Activated effector memory CD4-positive, alpha-beta T cell treated with Interleukin-2 at 50 U/mL for 16 hours (primary cell): ENCODE results near the gene GRXCR2.

Experiments used
- DNase-seq: peaks from one replicate; pipeline ENCODE4 v3.0.0-alpha.2; 2020

Gene GRXCR2

DNA sequence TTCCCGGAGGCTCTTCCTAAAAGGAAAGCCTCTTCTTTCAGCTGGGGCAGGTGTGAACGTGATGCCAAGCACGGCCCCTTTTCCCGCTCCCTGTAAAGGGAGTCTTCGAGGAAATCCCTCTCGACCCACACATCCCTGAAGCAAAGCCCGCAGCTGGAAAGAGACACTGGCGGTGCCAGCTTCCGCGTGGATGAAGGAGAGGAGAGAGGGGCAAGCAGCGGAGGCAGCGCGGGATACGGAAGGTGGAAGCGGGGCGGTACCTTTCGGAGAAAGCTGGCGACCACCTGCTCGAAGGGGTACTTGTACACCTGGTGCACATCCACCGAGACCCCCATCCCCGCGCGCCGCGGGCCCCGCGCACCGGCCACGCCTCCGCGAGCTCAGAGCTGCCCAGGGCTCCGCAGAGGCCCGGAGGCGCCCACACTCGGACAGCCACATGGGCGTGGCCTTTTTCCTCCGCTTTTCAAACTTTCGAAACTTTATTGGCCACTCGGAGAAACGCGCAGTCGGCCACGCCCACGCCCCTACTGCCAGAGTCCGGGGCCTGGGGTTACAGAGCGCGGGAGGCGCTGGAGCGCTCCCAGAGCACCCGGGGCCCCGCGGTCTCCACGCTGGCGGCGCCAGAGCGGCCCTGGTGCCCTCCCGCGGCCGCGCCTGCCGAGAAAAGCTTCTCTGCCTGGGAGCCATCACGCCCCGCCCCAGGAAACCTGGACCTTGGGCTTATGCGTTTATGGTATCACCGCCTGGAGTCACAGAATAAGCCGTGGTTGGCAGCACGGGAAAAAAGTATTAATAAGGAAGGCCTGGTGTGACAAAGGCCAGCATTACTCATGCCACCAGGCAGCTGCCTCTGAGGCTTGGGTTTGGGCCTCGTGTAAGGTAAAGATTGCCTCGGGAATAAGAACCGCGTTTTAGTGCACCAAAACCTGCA is 37.6 kb downstream of the GRXCR2 start, which contains the start of gene PRELID2:
Gene PRELID2, minus strand, starts transcription at position 426 of the 931 bp plus-strand sequence. Its CDS starts 91 bp downstream, at position 335.
- DNase-seq, result peak; percentile 28

DNA sequence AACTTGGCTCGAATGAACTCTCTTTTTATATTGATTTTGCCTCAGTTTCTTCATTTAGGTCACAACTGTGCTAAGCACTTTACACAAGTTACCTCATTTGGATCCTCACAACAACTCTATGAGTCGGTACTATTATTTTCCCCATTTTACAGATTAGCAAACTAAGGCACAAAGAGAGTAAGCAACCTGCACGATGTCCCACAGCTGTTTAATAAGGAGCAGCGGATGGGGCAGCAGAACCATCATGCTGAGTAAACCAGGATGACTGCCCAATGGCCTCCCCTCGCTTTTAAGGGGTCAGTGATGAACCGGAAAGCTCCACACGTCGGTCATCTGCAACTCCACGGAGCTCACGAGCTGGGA is 38.3 kb downstream of the GRXCR2 start:
- DNase-seq, result no peak

- DNase-seq, result no peak
Observed at GRCh38 chr5:145833631-145834200, 39.1 kb downstream of the GRXCR2 start.

DNA sequence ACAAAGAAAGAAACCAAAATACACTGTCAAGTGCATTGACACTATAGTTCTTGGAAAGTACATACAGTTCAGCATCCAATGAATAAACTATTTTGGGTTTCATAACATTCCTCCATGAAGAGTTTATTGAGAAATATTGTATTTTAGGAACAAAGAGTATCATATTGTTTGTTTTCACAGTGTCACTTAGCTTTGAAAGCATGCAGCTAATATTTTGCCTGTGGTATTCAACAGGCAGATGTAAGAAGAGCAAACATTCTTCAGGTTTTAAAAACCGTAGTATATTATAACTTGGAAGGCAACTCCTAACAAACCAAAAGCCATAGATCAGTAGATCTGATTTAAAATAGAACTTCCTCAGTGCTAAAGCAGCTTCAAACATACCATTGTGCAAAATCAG is 42.2 kb downstream of the GRXCR2 start:
- no peak for DNase-seq

DNA sequence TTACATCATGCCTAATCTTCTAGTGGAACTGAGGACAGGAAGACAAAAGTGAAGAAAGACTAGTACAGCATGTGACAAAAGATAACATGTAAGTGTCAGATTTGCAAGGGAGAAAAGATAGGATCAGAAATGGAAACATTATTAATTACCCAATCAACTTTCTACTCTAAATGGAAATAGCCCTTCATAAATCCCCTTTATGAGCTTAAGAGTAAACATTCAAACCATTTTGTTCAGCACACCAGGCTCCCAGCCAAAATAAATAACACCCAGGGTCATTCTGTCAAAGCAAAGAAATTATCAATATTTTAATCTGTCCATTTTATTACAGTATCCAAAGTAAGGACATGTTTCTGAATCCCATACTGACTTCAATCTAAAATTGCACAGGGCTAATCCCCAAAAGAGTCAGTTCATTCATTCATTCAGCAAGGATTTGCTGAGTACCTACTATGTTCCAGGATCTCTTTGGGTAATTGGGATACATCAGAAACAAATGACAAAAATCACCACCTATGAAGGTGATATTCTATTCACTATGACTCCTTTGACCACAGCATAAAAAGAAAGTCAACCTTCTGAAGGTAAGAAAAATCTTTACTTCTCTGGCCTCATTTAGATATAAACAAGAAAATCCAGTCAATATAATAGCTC is 43.0 kb downstream of the GRXCR2 start:
- no peak for DNase-seq

DNA sequence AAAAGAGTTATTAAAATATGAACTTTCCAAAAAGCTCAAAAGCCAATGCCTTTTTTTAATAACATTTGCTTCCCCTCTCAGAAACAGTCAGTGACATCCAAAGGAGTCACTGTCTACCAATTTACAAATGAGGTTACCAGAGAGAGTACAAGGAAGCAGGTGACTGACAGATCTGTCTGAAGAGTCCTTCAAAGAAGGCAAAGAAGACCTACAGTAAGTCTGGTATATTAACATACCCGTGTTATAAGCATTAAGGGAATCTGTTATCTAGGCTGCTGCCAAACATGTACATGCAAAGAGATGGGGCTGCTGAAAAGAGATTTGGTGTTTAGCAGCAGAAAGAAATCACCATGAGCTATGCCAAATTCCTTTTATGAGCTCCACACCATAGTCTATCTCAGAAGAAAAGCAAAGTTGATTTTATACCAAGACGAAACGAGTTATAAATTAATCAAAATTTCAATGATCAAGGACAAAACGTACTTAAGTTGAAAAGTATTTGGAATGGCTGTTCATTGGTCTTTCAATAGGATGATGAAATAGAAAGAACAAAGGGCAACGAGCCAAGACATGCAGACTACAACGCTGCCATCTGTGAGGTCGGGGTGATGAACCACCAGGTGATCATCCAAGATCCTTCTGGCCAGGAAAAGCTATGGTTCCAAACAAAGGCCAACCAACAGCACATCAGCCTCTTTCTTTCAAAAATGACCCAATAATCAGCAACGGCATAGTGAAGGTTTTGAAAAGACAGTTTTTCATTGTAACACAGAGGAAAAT is 45.7 kb downstream of the GRXCR2 start:
- DNase-seq, result no peak

GRCh38 chr5:145825751-145826180 is 47.0 kb downstream of the GRXCR2 start:
- DNase-seq, result no peak

DNA sequence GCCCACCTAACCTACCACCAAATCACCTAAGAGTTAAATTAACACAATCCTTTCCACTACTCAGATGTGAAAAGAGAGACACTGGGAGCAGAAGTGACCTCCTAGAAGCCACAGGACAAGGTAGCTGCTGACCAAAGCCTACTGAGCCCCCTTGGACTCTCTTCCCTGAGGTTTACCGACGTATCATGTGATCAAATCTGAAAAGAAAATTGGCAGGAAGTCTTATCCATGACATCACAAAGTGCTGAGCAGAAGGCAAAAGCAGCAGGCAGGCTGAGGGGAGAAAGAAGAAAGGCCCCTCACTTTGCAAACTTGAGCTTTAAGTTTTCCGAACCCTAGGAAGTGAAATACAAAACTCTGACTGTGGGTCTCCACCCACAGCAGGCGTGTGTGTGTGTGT is 48.8 kb downstream of the GRXCR2 start:
- no peak for DNase-seq

DNA sequence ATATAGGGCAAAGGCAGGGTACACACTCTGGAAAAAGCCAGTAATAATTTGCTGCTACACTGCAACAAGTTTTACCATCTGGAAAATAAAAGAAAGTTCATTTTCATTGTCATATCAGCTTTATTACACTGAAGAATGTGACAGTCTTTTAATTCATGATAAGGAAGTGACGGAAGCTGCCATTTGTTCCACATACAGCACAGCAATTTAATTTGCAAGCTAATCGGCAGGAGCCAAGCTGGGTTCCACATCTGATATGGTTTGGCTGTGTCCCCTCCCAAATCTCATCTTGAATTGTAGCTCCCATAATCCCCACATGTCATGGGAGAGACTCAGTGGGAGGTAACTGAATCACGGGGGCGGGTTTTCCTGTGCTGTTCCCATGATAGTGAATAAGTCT is 54.2 kb downstream of the GRXCR2 start:
- DNase-seq, result no peak

DNA sequence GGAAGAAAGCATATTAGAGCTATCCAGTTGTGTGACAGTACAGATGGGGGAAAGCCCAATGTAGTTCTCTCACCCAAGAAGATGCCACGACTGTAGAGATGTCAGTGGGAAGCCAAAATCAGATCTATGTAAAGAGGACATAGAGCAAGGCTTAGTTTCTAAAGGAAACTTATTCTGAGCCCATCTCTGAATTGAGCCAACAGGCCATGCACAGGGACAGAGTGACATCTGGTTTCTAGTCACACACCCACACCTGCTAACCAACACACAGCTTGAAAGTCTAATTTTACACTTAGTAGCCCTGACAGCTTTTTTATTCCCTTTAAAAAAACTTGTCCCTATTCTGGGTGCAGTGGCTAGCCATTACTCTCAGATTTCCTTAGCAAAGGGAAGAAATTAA is 59.9 kb downstream of the GRXCR2 start:
- DNase-seq, result no peak

DNA sequence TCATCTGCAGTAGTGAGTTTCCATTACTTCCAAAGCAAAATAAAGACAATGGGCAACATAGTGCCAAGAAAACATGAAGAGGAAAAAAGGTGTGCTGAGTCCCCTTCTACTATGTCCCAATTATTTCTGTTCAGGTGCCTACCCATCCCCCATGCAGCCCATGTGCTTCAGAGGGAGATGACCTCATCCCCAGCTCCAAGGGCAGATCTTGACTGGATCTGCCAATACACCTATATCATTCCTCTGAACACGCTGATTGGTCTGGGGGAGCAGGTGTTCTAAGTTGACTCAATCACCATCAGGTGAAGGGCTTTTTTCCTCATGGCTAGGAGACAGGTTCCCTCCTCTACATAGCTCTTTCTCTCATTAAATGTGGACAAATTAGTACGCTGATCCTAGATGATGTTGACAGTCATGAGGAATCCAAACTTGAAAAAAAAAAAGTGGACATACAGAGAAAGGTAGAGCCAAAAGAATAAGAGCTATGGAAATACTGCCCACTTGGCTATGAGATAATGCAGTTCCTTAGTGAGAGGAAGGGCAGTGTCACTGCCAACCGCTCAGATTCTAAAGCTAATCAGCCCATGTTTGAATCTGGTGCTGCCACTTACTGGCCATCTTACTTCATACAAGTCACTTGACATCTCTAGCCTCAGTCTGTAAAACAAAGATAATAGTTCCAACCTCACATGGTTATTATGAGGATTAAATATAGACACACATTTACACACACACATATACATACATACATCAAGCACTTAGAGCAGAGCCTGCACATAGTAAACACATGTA is 60.8 kb downstream of the GRXCR2 start:
- DNase-seq, result no peak
